ENCODE data around the gene DNTT.

GRCh38 chr10:96380821-96381220 lies 76.6 kb downstream of the DNTT start:
- TF ChIP-seq EZH2 (IDR thresholded peaks at IDR 0.05; ENCODE audit: insufficient read depth, poor library complexity, severe bottlenecking) (no peak), EZH2phosphoT487 (IDR thresholded peaks at IDR 0.05; ENCODE audit: insufficient read depth, low read depth) (no peak)

Measured in GM23248 (cell line).